Cardiac fibroblast (primary cell): Measurements from ENCODE around the gene NEK6.

Experiments
- DNase-seq, 2 donors: peaks; one replicate each; pipeline versions ENCODE4 v3.0.0 to v3.0.0-alpha.2; 2010; ENCODE audit warnings: low read depth in 2 of 2
- H3K4me3 ChIP-seq, 2 donors: replicated peaks in 1 of 2; 1 replicate in 1 of 2; 2 replicates in 1 of 2; pipeline ENCODE4 v1.5.1; 2011; ENCODE audit warnings: low read depth in 2 of 2, low read length in 2 of 2, mild to moderate bottlenecking in 2 of 2, moderate library complexity in 1 of 2
- CTCF ChIP-seq: IDR thresholded peaks from one replicate; pipeline ENCODE4 v1.5.1; 2011; ENCODE audit warnings: low read depth, mild to moderate bottlenecking, low read length, inconsistent platforms

The NEK6 gene

GRCh38 chr9:124361128-124361527, 103.4 kb downstream of the NEK6 start:
- no peak for DNase-seq
- H3K4me3 ChIP-seq = no peak overlapping the region
- TF ChIP-seq CTCF = no peak

GRCh38 chr9:124363326-124364096, 105.8 kb downstream of the NEK6 start:
- no peak for TF ChIP-seq CTCF
- DNase-seq = no peak
- H3K4me3 ChIP-seq = no peak overlapping the region

- DNase-seq = no peak
- no peak overlapping the region for H3K4me3 ChIP-seq
- TF ChIP-seq CTCF = no peak
These were observed 106.4 kb downstream of the NEK6 start for GRCh38 chr9:124364141-124364540.

- no peak overlapping the region for H3K4me3 ChIP-seq
- no peak for DNase-seq
- TF ChIP-seq CTCF = no peak
These were observed 107.3 kb downstream of the NEK6 start for GRCh38 chr9:124365036-124365435.

GRCh38 chr9:124366476-124367220, 108.9 kb downstream of the NEK6 start:
- DNase-seq = peak in 1 of 2 donors; percentile 59
- no peak for TF ChIP-seq CTCF
- H3K4me3 ChIP-seq = no peak overlapping the region

GRCh38 chr9:124368692-124369091, 110.9 kb downstream of the NEK6 start:
- no peak for TF ChIP-seq CTCF
- H3K4me3 ChIP-seq = no peak overlapping the region
- no peak for DNase-seq
